CD4-positive, alpha-beta T cell treated with Interleukin-17A for 4 hours (primary cell): ENCODE results near the gene RPL35.
"Not testable (repeated sequence)": the region's sequence is repeated elsewhere in the genome, so short reads cannot be mapped to it uniquely, and the experiment has no call there.

Source experiments
- DNase-seq: peaks from one replicate; pipeline ENCODE4 v3.0.0-alpha.2; 2020; ENCODE audit warnings: mixed read lengths

The RPL35 gene

DNA sequence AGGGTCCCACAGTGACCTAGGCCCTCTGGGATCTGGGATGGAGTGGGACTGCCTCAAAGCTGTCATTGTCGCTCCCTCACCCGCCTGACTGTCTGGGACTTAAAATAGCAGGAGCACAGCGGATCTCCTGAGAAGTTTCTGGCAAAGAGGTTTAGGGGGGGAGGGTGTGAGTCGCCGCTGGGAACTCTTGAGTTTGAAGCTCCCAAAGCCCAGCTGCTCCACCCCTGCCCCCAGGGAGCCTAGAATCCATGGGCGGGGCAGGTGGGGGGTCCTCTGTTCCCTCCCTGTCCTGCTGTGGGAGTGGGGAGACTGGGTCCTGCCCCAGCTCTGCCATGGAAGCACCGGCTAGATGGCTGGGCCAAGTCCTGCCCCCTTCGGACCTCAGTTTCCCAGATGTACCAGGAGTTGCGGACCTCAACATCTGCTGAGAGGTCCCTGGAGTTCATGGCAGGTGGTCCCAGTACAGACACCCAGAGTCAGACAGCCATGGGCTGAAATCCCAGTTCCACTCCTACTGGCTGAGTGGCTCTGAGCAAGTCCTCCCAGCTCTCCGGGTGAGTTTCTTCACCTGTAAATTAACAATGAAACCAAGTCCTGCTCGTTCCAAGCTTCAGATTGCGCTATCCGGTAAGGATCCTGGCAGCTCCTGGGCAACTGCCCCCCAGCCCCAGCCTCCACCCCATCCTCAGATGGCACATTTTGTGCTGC lies 9.5 kb downstream of the RPL35 start:
- no peak for DNase-seq

DNA sequence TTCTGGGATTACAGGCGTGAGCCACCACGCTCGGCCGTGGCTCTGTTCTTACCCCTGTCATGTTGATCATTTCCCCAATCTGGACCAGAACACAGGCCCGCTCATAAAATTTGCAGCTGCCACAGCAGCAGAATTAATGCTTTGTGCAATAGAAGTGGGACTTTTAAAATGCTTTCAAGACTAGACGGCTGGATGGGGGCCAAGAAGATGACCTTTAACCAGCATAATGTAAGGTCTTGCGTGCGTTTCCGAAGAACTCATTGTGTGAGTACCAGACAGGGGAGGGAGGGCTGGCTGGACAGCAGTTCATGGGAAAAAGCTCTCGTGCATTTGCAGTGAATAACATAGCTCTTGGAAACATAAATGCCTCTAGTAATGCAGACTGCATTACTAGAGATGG lies 12.0 kb downstream of the RPL35 start:
- DNase-seq: no peak

DNA sequence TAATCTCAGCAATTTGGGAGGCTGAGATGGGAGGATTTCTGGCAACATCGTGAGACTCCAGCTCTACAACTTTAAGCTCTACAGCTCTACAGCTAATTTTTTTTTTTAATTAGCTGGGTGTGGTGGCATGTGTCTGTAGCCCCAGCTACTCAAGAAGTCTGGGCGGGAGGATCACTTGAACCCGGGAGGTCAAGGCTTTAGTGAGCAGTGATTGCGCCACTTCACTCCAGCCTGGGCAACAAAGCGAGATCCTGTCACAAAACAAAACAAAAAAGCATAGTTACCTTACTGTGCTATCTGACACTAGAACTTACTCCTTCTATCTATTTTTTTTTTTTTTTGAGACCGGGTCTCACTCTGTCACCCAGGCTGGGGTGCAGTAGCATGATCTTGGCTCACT lies 14.8 kb downstream of the RPL35 start:
- DNase-seq: no peak

DNA sequence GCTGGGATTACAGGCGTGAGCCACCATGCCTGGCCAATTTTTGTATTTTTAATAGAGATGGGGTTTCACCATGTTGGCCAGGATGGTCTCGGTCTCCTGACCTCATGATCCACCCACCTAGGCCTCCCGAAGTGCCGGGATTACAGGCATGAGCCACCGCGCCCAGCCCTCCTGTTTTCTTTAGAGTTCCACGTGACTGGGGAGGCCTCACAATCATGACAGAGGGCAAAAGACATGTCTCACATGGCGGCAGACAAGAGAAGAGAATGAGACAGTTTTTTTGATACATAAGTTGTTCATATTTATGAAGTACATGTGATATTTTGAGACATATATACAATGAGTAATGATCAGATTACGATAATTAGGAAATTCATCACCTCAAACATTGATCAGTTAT lies 15.3 kb downstream of the RPL35 start:
- DNase-seq: not testable (repeated sequence)

DNA sequence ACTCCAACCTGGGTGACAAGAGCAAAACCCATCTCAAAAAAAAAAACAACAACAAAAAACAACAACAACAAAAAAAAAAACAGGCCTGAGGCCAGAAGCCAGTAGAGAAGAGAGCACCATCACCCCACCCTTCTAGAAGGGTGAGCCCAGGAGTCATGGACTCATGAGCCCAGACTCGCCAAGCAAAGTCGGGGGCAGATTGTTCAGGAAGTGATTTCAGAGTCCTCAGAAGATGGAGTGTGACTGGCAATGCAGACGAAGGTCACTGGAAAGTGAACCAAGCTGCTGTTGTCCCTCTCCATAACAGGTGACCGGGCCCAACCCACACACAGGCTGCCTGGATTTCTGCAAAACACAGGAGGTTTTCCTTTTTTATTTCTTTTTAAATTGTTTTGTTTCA lies 17.5 kb downstream of the RPL35 start:
- DNase-seq: no peak

DNA sequence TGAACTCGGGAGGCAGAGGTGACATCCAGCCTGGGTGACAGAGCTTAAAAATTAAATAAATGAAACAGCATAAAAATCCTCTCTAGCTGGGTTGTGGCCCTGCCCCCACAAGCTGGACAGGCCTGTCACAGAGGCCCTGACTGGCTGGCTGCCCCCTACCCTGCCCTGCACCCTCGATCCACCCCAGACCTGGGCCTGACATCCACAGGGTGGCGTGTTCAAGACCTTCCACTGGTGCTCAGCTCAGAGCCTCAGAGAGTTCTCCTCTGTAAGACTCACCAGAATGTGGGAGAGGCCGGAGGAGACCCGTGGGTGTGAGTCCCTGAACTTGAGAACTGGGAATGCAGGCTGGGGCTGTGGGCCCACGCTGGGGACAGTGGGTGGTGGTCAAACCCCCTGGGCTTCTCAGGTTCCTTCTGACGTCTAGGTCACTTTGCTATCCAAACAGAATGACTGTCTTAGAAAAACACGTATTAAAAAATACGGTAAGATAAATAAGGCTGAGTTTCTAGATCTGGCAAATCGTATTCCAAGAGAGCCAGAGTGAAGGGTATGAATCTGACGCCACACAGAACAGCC lies 18.2 kb downstream of the RPL35 start:
- no peak for DNase-seq

DNA sequence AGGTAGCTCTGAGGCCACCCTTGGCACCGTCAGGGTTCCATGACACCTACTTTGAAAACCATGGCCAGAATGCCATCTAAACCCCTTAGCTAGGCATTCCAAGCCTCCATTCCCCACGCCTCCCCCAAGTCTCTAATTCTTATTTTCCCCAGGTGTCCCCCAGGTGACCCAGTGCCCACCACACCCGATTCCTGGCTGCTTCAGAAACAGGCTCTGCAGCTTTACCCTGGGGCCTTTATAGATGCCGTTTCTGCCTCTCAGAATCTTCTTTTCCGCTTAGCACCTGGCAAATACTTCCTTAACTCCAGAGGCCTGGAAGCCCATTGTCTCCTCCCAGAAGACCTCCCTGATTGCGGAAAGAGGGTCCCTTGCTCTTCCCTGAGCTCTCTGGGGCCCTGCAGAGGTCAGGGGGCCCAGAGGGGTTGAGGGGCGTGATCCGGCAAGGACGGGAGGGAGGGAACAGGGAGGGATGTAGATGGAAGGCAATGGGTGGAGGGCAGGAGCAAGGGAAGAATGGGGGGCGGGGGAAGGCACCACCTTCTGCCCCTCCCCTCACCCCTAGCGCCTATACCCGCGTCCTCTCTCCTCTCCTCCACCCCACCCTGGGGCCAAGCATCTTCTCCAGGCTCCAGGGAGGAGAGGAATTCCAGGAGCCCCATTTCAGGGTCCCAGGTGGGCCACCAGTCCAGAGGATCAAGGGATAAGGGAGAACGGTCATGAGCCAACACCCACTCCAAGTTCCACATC lies 20.5 kb downstream of the RPL35 start:
- DNase-seq: no peak

DNA sequence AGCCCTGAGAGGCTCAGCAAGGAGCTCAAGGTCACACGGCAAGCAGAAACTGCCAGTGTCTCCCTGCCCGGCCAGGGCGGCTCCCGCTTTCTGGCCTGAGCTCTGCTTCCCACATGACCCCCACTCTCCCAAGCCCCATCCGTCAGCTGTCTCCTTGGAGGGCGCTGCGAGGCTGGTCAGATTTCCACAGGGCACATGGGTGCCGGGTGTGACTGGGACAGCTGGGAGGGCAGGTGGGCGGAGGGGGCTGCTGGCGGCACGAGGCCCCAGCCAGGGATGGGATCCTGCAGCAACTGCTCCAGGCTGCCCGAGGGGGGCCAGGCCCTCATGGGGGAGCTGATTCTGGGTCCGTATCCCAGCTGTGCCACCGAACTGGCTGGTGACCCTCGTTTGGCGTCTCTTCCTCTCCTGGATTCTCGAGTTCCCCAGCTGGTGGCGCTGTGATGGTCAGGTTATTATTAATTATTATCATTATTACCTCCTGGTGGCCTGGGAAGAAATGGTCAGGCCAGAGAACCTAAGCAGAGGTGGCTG lies 21.4 kb downstream of the RPL35 start:
- no peak for DNase-seq

DNA sequence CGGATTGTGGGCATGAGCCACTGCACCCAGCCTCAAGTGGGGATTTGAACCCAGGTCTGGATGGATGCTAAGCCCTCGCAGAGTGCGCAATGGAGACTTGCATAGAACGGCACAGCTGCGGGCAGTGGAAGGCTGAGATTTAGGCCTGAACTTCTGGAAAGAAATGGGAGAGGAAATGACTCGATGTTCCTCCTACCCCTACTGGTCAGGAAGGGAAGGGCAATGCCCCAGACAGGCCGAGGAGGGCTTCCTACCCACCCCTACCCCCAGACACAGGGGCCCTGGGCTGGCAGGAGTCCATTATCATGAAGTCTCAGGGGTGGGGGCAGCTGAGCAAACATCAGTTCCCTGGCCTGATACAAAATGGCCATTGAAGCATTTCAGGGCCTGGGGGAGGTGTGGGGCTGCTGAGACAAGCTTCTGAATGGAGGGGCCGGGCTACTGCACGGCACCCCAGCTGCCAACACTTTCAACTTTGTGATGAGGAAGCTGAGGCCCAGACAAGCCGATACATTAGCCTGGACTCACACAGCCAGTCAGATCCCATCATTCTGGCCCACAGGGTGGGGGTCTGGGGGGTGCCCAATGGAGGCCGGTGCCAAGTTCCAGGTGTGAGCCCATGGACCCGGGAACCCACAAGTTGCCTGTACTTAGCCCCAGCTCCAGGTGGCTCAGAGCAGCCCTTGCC lies 22.0 kb downstream of the RPL35 start:
- no peak for DNase-seq

DNA sequence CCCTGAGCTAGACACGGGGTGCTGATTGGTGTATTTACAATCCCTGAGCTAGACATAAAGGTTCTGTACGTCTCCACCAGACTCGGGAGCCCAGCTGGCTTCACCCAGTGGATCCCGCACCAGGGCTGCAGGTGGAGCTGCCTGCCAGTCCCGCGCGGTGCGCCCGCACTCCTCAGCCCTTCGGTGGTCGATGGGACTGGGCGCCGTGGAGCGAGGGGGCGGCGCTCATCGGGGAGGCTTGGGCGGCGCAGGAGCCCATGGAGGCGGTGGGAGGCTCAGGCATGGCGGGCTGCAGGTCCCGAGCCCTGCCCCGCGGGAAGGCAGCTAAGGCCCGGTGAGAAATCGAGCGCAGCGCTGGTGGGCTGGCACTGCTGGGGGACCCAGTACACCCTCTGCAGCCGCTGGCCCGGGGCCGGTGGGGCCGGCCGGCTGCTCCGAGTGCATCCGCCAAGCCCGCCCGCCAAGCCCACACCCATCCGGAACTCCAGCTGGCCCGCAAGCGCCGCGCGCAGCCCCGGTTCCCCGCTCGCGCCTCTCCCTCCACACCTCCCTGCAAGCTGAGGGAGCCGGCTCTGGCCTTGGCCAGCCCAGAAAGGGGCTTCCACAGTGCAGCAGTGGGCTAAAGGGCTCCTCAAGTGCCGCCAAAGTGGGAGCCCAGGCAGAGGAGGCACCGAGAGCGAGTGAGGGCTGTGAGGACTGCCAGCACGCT lies 23.0 kb downstream of the RPL35 start:
- DNase-seq: not testable (repeated sequence)

DNA sequence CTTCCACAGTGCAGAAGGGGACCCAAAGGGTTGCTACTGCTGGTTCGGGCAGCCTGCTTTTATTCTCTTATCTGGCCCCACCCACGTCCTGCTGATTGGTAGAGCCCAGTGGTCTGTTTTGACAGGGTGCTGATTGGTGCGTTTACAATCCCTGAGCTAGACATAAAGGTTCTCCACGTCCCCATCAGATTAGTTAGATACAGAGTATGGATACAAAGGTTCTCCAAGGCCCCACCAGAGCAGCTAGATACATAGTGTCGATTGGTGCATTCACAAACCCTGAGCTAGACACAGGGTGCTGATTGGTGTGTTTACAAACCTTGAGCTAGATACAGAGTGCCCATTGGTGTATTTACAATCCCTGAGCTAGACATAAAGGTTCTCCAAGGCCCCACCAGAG lies 23.6 kb downstream of the RPL35 start:
- not testable (repeated sequence) for DNase-seq

DNA sequence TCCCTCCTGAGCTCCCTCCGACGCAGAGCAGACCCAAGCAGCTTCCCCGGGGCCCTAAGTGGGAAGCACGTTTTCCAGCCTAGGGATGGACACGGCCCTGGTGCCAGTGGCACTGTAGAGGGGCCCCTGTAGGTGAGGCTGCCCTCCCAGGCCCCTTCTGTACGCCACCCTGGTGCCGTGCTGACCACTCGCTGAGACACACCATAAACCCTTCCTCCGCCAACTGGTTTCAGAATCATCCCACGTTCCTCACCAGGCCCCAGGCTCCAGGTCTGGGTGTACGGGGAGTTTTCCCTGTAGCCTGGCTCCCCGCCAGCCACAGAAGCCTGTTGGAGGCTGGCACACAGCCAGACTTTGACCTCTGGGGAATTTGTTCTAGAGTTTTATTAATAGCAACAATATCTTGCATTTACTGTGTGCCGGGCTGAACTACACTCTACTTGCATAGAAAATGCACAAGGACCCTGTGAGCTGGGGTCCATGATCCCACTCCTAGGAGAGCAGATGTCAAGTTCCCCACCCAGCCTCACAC lies 26.7 kb downstream of the RPL35 start:
- DNase-seq: no peak

DNA sequence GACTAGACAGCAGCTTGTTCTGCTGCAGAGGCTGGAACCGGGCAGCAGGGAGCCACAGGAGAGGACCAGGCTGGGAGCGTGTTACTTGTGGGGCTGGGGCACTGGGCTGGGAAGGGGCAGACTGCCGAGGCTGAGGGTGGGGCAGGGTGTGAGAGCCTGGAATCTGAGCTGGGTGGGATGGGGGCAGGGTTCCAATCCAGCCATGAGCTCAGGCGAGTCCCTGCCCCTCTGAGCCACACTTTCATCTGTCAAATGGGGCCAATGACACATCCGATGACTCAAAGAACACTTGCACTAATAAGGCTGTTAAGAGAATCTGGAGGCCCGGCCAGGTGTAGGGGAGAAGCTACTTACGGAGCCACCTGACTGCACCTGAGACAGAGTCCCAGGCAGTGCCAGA lies 27.2 kb downstream of the RPL35 start:
- DNase-seq: no peak

DNA sequence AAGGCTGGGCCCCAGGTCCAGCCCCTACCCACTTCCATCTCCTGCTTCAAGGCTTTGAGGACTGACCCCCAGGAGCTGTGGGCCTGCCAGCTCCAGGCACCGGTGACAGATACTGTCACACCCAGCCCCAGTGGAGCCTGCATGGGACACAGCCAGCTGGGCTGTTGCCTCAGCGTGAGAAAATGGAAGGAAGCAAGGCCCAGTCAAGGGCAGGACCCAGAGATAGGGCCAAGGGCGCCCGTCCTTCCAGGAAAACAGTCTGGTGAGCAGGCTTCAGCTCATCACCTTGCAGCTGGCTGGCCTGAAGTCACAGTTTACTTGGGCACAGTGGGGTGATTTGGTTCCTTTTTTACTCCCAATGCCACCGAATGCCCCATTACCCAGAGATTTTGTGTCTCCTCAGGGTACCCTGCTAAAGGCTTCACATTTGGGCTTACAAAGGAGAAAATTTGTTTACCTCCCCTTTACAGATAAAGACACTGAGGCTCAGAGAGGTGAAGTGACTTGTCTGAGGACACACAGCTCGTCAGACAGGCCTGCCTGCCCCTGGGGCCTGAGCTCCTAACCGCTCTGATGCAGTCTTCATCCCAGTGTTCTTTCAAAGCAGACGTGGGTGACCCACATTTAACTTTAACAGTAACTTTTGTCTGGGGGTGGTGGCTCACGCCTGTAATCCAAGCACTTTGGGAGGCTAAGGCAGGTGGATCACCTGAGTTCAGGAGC lies 30.0 kb downstream of the RPL35 start:
- DNase-seq: no peak

DNA sequence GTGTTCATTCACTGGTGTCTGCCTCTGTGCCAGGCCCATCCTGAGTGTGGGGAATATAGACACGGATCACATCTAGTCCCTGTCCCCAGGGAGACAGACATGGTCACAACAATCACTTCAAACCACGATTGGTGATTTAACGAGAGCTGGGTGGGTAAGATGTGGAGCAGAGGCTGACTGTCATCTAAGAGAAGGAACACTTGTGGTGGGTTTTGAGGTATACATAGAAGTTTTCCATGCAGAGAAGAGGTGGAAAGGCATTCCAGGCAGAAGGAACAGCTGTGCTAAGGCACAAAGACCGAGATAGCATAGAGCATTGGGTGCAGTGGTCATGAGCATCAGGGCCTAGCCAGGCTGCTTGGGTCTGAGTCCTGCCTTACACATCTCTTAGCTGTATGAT lies 31.2 kb downstream of the RPL35 start:
- no peak for DNase-seq

DNA sequence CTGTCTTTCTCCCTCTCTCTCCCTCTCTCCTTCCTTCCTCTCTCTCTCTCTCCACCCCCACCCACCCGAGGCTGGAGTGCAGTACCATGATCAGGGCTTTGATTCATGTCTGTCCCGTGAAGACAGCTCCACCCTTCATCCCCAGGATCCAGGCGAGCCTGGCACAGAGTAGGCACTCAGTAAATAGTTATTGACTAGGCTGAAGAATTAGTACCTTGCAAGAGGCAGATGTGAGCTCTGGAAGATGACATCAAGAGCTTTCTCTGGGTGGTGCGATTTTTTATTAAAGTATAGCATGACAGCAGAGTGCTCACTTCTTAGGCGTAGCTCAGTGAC lies 32.5 kb downstream of the RPL35 start:
- no peak for DNase-seq

DNA sequence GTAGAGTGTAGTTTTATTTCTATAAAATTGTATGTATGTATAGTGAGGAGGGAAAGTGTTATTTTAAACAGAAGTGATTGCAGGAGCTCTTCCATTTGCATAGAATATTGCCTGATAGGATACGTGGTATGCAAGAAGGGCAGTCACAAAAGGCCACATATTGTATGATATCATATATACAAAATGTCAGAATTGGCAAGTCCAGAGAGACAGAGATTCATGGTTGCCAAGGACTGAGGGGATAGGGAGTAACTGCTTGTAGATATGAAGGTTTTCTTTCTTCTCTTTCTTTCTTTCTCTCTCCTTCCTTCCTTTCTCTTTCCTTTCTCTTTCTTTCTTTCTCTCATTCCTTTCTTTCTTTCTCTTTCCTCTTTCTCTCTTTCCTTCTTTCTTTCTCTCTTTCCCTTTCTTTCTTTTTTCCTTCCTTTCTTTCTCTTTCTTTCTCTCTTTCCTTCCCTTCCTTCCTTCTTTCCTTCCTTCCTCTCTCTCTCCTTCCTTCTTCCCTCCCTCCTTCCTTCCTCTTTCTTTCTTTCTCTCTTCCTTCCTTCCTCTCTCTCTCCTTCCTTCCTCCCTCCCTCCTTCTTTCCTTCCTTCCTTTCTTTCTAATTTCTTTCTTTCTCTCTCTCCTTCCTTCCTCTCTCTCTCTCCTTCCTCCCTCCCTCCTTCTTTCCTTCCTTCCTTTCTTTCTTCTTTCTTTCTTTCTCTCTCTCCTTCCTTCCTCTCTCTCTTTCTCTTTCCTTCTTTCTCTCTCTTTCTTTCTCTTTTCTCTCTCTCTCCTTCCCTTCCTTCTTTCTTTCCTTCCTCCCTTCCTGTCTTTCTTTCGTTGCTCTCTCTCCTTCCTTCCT lies 33.0 kb downstream of the RPL35 start:
- DNase-seq: no peak

DNA sequence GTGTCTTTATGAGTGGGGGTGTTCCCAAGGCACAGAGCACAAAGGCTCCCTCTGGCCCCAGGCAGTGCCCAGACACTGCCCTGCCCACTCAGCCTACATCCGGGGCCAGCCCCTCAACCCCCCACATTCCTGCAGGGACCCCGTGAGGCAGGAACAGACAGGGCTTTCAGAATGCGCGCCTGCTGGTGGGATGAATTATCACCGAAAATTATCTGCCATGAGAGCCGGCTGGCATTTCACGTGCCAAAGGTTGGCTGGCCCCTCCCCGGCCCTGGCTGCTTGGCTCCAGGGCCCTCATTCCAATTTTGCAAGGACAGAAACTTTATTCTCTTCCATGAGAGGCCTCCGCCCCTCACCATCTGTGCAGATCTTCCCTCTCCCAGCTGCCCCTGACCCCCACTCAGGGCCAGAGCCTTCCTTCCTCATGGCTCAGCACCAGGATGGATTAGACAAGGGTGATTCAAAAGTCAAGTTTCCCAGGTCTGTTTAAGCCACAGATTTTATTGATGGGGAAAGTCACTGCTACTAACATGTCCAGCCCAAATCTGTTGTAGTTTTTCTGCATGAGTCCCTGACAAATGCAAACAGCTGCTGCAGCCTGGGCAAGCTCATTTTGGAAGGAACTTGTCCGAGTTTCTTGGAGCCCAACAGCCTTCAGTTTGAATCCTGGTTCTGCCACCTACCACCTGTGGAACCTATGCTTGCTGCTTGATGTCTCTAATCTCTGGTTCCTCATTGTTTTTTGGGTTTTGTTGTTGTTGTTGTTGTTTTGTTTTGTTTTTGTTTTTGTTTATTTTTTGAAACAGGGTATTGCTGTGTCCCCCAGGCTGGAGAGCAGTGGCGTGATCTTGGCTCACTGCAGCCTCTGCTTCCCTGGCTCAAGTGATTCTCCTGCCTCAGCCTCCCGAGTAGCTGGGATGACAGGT lies 40.8 kb downstream of the RPL35 start:
- no peak for DNase-seq

DNA sequence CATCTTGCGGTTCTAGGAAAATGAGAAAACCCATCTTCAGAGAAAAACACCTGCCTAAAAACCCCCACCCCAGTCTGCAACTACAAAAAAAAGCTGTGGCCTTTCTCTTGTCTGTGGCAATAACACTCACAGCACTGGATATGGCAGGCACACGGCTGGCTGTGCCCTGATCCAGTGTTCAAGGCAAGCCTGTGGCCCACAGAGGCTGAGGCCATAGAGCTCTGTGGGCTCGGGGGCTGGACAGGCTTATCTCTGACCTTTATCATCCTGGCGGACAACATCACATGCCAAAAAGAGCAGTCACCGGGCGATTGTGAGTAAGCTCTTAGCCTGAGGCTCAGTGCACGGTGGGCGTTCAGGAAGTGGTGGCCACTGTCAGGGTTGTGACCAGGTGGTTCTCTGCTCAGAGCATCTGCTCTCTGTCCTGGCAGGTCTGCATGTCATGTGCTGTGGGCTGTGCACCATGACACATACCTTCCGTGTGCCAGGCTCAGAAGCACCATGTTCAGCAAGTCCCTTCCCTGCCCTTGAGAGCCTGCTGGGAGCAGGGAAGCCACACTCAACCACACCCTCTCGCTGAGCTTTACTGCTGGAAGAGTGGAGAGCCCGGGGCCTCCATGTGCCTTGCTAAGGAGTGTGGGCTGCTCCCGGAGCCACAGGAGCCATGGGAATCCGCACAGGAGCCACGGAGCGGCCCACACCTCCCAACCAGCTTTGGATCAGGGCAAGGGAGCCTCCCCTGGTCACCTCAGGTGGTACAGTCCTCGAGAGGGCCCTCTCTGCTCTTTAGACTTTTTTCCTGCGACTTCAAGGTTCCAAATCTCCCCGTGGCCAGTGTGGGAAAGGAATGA lies 43.1 kb downstream of the RPL35 start:
- DNase-seq: no peak
